ENCODE data around the gene COL13A1.

DNA sequence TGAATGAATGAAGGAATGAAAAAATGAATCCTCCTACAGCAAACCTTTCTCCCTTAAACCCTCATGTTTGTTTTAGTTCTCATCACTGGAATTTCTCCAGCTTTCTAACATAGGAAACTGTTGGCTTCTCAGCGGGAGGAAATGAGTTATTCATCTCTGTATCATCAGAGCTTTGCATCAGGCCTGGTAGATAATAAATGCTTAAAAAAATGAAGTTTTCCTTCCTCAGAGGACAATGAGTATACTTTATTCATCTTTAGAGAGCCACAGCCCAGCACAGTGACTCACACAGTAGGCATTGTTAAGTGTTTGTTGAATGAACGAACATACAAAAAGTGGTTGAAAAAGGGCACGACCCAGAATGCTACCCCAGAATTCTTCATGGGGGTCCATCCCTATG lies 62.6 kb downstream of the COL13A1 start:
- TF ChIP-seq, protein P1, sequence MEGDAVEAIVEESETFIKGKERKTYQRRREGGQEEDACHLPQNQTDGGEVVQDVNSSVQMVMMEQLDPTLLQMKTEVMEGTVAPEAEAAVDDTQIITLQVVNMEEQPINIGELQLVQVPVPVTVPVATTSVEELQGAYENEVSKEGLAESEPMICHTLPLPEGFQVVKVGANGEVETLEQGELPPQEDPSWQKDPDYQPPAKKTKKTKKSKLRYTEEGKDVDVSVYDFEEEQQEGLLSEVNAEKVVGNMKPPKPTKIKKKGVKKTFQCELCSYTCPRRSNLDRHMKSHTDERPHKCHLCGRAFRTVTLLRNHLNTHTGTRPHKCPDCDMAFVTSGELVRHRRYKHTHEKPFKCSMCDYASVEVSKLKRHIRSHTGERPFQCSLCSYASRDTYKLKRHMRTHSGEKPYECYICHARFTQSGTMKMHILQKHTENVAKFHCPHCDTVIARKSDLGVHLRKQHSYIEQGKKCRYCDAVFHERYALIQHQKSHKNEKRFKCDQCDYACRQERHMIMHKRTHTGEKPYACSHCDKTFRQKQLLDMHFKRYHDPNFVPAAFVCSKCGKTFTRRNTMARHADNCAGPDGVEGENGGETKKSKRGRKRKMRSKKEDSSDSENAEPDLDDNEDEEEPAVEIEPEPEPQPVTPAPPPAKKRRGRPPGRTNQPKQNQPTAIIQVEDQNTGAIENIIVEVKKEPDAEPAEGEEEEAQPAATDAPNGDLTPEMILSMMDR (IDR thresholded peaks at IDR 0.05), result no peak
- no peak for TF ChIP-seq POLR2A (IDR thresholded peaks at IDR 0.05)

Measured in adrenal gland (tissue), 5 donors.